Prostate gland (tissue), 2 donors: ENCODE results near the gene MPZ. TPM values are rescaled to one million over a fixed set of nuclear protein-coding genes. Genes with fewer than 3 reads are reported as not detected.

ENCODE experiments used
- DNase-seq: peaks from one replicate; pipeline ENCODE4 v3.0.0-alpha.2; 2019; ENCODE audit warnings: low spot score
- H3K27ac ChIP-seq, 2 donors: fragments of 200-600 bp; sonication (generic); 2 replicates each; pipeline ENCODE4 v1.5.1; 2017 to 2019
- H3K27me3 ChIP-seq: fragments of 200-600 bp; sonication (generic); replicated peaks from 2 replicates; pipeline ENCODE4 v1.5.1; 2019; ENCODE audit not compliant: insufficient read depth
- H3K36me3 ChIP-seq, 2 donors: fragments of 200-600 bp; sonication (generic); 1 replicate in 1 of 2; 2 replicates in 1 of 2; pipeline versions ENCODE4 v1.5.1 to v1.8.1; 2017 to 2019
- H3K4me1 ChIP-seq: fragments of 200-600 bp; sonication (generic); replicated peaks from 2 replicates; pipeline ENCODE4 v1.5.1; 2019
- H3K4me3 ChIP-seq, 2 donors: fragments of 200-600 bp; sonication (generic); 2 replicates each; pipeline ENCODE4 v1.5.1; 2017 to 2019
- H3K9me3 ChIP-seq: fragments of 200-600 bp; sonication (generic); 2 replicates; pipeline ENCODE4 v1.5.1; 2017
- POLR2A ChIP-seq: fragments of 450-650 bp; IDR thresholded peaks from one replicate; pipeline ENCODE4 v1.6.1; 2016; ENCODE audit warnings: antibody characterized with exemption, mild to moderate bottlenecking
- POLR2AphosphoS5 ChIP-seq: sonication (generic); formaldehyde crosslinking; IDR thresholded peaks from one replicate; pipeline ENCODE4 v1.6.1; 2017; ENCODE audit warnings: antibody characterized with exemption
- WGBS: methylation state at CpG from one replicate; pipeline ENCODE4 v1.1.5; 2018; 5-methylcytosine and 5-hydroxymethylcytosine counted together
- intact Hi-C: fragments of 100-400 bp; cut with DNase I; formaldehyde crosslinking; loops from one replicate; pipeline ENCODE4 v1.14.2; 2022
- total RNA-seq, 2 donors: library from RNA; depleted of rRNA; stranded (reverse); fragments of >200 nt; gene quantifications; one replicate each; pipeline ENCODE4 v1.1.0, GENCODE V29; 2016
- TF ChIP-seq, protein P1 (sequence below), 4 experiments: fragments of 200-600 bp in 2 of 4; fragments of 450-650 bp in 2 of 4; sonication (generic) in 2 of 4; IDR thresholded peaks; 1 replicate in 3 of 4; 2 replicates in 1 of 4; pipeline ENCODE4 v1.5.1; 2016 to 2019; ENCODE audit warnings: antibody characterized with exemption in 4 of 4, mild to moderate bottlenecking in 2 of 4, moderate library complexity in 2 of 4

MPZ gene
- total RNA-seq, 2 donors from 2014 or later = 2.2 to 7.3 TPM

DNA sequence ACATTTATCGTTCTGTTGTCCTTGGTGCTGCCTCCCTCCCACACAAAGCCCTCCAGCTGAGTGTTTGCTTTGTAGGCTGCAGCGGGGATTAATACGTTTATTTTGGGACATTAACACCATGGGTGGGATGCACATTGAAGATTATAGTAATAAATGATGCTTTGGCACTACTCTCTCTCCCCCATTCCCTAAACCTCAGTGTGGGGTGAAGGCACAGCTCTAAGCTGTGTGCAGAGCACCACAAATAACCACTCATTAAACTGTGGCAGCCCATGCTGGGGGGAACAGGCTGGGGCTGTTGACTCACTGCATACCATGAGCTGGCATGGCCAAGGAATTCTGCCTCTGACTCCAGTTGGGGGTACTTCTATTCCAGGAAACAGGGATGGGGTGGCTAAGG, 43.6 kb downstream of the MPZ start:
- 47% methylated on average over 3 of the region's 3 CpGs for WGBS
- Histone ChIP-seq H3K9me3 (no peaks in the 10 kb centered on the region), H3K4me1 (no peaks in the 10 kb centered on the region), H3K27me3 (no peaks in the 10 kb centered on the region), H3K27ac (no peak overlapping the region), H3K4me3 (no peak overlapping the region), H3K36me3 (no peaks in the 10 kb centered on the region)
- DNase-seq = no peak
- intact Hi-C loops = no loop called here
- TF ChIP-seq POLR2A (no peak), POLR2AphosphoS5 (no peak)
- TF ChIP-seq, protein P1, sequence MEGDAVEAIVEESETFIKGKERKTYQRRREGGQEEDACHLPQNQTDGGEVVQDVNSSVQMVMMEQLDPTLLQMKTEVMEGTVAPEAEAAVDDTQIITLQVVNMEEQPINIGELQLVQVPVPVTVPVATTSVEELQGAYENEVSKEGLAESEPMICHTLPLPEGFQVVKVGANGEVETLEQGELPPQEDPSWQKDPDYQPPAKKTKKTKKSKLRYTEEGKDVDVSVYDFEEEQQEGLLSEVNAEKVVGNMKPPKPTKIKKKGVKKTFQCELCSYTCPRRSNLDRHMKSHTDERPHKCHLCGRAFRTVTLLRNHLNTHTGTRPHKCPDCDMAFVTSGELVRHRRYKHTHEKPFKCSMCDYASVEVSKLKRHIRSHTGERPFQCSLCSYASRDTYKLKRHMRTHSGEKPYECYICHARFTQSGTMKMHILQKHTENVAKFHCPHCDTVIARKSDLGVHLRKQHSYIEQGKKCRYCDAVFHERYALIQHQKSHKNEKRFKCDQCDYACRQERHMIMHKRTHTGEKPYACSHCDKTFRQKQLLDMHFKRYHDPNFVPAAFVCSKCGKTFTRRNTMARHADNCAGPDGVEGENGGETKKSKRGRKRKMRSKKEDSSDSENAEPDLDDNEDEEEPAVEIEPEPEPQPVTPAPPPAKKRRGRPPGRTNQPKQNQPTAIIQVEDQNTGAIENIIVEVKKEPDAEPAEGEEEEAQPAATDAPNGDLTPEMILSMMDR (IDR thresholded peaks at IDR 0.05) = no peak

DNA sequence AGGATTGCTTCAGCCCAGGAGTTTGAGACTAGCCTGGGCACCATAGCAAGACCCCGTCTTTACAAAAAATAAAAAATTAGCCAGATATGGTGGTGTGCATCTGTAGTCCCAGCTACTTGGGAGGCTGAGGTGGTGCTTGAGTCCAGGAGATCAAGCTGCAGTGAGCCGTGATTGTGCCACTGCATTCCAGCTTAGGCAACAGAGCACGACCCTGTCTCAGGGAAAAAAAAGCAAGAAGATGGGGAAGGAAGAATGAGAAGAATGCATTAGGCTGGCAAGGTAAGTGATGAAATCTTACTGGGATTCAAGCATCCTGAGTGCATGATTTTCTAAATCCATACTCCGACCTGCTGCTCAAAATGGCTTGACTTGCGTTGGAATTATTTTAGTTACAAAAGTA, 44.5 kb downstream of the MPZ start:
- no peak for TF ChIP-seq POLR2A
- TF ChIP-seq POLR2AphosphoS5 = no peak
- TF ChIP-seq, protein P1 (IDR thresholded peaks at IDR 0.05) = no peak
- intact Hi-C loops = no loop called here
- DNase-seq = no peak
- Histone ChIP-seq H3K4me1 (no peaks in the 10 kb centered on the region), H3K36me3 (no peaks in the 10 kb centered on the region), H3K27ac (no peak overlapping the region), H3K27me3 (no peaks in the 10 kb centered on the region), H3K9me3 (no peaks in the 10 kb centered on the region), H3K4me3 (no peak overlapping the region)
- WGBS = 87% methylated on average over 5 of the region's 5 CpGs

DNA sequence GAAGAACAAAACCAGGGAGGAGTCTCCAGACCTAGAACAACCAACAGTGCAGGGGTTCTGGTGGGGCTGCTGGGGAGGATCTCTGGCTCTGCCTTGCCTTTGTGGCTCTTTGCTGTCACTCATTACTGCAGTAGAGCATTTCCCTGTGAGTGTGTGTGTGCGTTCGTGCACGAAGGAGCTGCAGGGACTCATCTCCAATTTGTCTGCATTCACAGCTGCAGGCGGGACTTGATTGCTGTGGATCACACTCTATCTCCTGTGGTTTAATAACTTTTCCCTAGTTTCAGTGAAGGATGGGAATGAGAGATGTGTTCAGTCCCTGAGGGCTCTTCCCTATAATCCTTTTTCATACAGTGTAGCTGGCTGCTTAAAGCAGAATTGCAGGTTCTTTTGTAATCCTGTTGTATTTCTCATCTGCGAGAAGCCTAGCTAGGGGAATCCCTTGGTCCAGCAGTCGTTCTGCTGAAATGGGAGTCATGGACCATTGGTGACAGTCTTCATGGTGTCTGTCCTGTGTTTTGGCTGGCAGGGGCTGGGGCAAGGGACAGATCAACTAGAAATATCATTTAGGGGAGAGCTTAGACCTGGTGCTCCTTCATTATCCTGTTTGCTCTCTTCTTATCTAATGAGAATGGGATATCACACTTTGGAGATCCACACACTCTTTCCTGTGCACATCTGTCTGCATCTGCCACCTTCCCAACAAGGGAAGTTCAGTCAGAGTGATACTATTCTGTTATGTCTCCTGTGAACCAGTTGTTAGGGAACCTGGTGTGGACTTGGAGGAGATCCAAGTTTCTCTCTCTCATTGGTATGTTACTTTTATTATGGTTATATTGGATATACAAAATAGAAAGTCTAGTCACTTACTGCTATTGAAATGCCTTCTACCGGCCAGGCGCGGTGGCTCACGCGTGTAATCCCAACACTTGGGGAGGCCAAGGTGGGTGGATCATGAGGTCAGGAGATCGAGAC, 48.2 kb downstream of the MPZ start:
- Histone ChIP-seq H3K27ac (no peak overlapping the region), H3K9me3 (no peaks in the 10 kb centered on the region), H3K27me3 (no peaks in the 10 kb centered on the region), H3K36me3 (no peaks in the 10 kb centered on the region), H3K4me3 (no peak overlapping the region), H3K4me1 (no peaks in the 10 kb centered on the region)
- TF ChIP-seq, protein P1 (IDR thresholded peaks at IDR 0.05) = no peak
- TF ChIP-seq POLR2A = no peak
- no peak for TF ChIP-seq POLR2AphosphoS5
- intact Hi-C loops = no loop called here
- 59% methylated on average over 12 of the region's 12 CpGs for WGBS
- DNase-seq = no peak

DNA sequence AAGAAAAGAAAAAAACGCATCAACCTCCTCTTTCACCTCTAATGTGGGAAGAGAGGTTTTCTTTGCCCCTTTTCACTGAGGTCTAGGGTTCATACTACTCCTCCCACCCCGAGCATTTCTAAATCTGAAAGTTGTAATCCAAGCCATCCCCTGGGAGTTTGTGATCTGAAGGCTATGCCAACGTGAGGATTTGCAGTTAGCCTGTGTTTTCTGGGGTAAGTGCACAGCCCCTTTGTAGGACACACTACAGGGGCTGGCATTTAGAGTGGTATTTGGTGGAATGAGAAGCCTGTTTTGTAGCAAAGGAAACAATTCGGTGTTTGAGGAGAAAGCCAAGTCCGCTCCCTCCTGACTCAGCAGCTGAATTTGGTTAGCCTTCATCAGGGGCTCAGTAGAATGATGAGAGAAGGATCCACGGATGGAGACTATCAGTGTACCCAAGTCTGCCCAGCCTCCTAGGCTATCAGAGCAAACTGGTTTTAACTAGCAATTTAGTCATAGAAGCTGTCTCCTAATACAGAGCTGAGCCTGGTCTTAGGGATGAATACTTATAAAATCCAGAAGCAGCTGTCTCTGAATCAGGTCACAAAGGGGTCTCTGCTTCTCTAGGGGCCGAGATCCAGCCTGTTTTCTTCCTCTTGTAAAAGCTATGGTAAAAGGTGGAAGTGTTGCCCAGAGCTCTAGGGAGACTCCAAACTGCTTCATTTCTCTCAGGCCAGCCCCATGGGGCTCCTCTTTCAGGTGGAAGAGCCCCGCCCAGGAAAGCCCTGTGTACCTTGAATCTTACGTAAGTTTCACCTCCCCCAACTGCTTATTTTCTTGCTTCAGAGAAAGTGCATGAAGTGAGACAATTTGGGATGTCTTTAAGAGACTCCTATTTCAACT, 49.1 kb downstream of the MPZ start:
- Histone ChIP-seq H3K36me3 (no peaks in the 10 kb centered on the region), H3K27me3 (no peaks in the 10 kb centered on the region), H3K4me1 (no peaks in the 10 kb centered on the region), H3K9me3 (no peaks in the 10 kb centered on the region), H3K4me3 (no peak overlapping the region), H3K27ac (peak overlapping the region in 1 of 2 donors; percentile 8)
- intact Hi-C loops = no loop called here
- DNase-seq = peak; percentile 12
- TF ChIP-seq, protein P1 (IDR thresholded peaks at IDR 0.05) = no peak
- TF ChIP-seq POLR2AphosphoS5 (no peak), POLR2A (no peak)
- WGBS = 38% methylated on average over 9 of the region's 9 CpGs
